ENCODE data around the gene TACR2. TPM values are rescaled to one million over a fixed set of nuclear protein-coding genes. Genes with fewer than 3 reads are reported as not detected.

Gene TACR2
- total RNA-seq, 1 experiment from 2014 or later: 0.26 TPM

GRCh38 chr10:69377191-69377590 is 39.5 kb downstream of the TACR2 start:
- no peak overlapping the region for H3K27ac Mint-ChIP-seq (ENCODE audit: unreplicated experiment)
- intact Hi-C loops (cut with micrococcal nuclease; ENCODE audit: unreplicated experiment): no loop called here
- CTCF ChIA-PET: no interaction called here
- H3K36me3 Mint-ChIP-seq (ENCODE audit: insufficient read depth, unreplicated experiment): peaks cover 26% of the 10 kb centered on the region
- H3K4me3 Mint-ChIP-seq (ENCODE audit: low read depth, unreplicated experiment): no peak overlapping the region
- no peaks in the 10 kb centered on the region for H3K4me1 Mint-ChIP-seq (ENCODE audit: low read depth, unreplicated experiment)
- DNase-seq: no peak
- no TSS peak for BruUV-seq (replicated peaks)
- TF ChIP-seq CTCF (IDR thresholded peaks at IDR 0.05; ENCODE audit: unreplicated experiment): no peak
- H3K27me3 Mint-ChIP-seq (ENCODE audit: unreplicated experiment): no peaks in the 10 kb centered on the region
- H3K9me3 Mint-ChIP-seq (ENCODE audit: low read depth, unreplicated experiment): no peaks in the 10 kb centered on the region

- Mint-ChIP-seq H3K27me3 (ENCODE audit: unreplicated experiment) (no peaks in the 10 kb centered on the region), H3K9me3 (ENCODE audit: low read depth, unreplicated experiment) (no peaks in the 10 kb centered on the region), H3K27ac (ENCODE audit: unreplicated experiment) (no peak overlapping the region), H3K36me3 (ENCODE audit: insufficient read depth, unreplicated experiment) (peaks cover 21% of the 10 kb centered on the region), H3K4me3 (ENCODE audit: low read depth, unreplicated experiment) (no peak overlapping the region), H3K4me1 (ENCODE audit: low read depth, unreplicated experiment) (no peaks in the 10 kb centered on the region)
- no peak for TF ChIP-seq CTCF (IDR thresholded peaks at IDR 0.05; ENCODE audit: unreplicated experiment)
- DNase-seq: no peak
- CTCF ChIA-PET: no interaction called here
- no TSS peak for BruUV-seq (replicated peaks)
- intact Hi-C loops (cut with micrococcal nuclease; ENCODE audit: unreplicated experiment): no loop called here
These were observed 40.1 kb downstream of the TACR2 start for GRCh38 chr10:69376662-69377061.

DNA sequence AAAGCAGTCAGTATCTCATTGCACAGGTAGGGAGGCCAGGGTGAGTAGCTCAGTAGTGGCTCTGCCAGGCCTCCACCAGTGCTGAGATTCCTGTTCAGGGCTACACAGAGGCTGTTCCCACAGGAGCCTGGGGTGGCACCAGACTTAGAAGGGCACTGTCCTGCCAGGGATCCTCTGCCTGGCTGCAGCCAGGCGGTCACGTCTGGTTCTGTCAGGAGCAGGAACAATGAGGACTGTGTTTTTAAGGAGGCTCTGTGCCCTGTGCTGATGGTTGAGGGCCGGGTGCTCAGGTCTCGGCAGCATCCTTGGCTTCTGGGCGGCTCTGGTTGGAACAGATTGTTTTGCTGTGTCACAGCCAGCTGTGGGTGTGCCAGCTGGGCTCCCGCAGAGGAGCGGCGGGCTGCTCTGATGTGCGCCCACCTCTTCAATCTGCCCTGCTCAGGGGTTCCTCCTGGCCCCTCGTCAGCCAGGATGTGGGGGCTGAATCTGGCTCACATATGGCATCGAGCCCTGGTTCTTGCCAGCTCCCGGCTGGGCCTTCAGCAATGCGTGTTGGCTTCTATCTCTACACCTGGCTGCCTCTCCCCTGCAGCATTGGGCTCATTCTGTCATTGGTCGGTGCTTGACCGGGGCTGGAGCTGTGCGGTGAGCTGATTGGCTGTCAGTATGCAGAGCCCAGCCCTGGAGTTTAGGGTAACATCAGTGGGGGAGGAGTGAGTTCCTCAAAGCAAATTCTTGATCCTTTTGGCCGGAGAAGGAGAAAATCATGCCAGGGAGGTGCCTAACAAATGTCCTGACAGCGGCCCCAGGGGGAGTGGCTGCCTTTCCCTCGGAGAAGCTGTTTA is 41.2 kb downstream of the TACR2 start:
- no peak overlapping the region for H3K4me3 Mint-ChIP-seq (ENCODE audit: low read depth, unreplicated experiment)
- CTCF ChIA-PET: interaction anchor here (0.5 kb wide), 1 partner anchor 584 kb away, joined by 3 read pairs; no protein-coding TSS in a partner anchor
- H3K9me3 Mint-ChIP-seq (ENCODE audit: low read depth, unreplicated experiment): no peaks in the 10 kb centered on the region
- no TSS peak for BruUV-seq (replicated peaks)
- no peak overlapping the region for H3K27ac Mint-ChIP-seq (ENCODE audit: unreplicated experiment)
- no peaks in the 10 kb centered on the region for H3K27me3 Mint-ChIP-seq (ENCODE audit: unreplicated experiment)
- H3K36me3 Mint-ChIP-seq (ENCODE audit: insufficient read depth, unreplicated experiment): peaks cover 23% of the 10 kb centered on the region
- no peaks in the 10 kb centered on the region for H3K4me1 Mint-ChIP-seq (ENCODE audit: low read depth, unreplicated experiment)
- intact Hi-C loops (cut with micrococcal nuclease; ENCODE audit: unreplicated experiment): no loop called here
- DNase-seq: no peak
- TF ChIP-seq CTCF (IDR thresholded peaks at IDR 0.05; ENCODE audit: unreplicated experiment): no peak

DNA sequence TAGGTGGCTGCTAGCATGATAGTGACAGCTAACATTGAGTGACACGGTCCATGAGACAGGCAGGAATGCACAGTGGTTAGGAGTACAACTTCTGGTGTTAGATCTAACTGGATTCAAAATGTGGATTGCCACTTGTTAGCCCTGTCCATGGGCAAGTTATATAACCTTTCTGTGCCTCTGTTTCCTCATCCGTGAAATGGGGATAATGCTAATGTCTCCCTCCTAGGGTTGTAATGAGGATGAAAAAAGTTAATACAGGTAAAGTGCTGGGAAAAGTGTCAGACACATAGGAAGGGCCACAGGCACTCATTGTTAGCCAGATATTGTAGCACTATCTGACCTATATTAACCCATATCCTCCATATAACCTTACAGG is 41.8 kb downstream of the TACR2 start:
- CTCF ChIA-PET: interaction anchor here (0.6 kb wide), 1 partner anchor 55 kb away, joined by 3 read pairs; no protein-coding TSS in a partner anchor
- H3K4me3 Mint-ChIP-seq (ENCODE audit: low read depth, unreplicated experiment): no peak overlapping the region
- no peak overlapping the region for H3K27ac Mint-ChIP-seq (ENCODE audit: unreplicated experiment)

More for the DNA sequence above, 41.8 kb downstream of the TACR2 start:
- H3K4me1 Mint-ChIP-seq (ENCODE audit: low read depth, unreplicated experiment): no peaks in the 10 kb centered on the region
- H3K36me3 Mint-ChIP-seq (ENCODE audit: insufficient read depth, unreplicated experiment): peaks cover 26% of the 10 kb centered on the region
- H3K9me3 Mint-ChIP-seq (ENCODE audit: low read depth, unreplicated experiment): no peaks in the 10 kb centered on the region
- TF ChIP-seq CTCF (IDR thresholded peaks at IDR 0.05; ENCODE audit: unreplicated experiment): no peak
- intact Hi-C loops (cut with micrococcal nuclease; ENCODE audit: unreplicated experiment): no loop called here
- no peak for DNase-seq
- no TSS peak for BruUV-seq (replicated peaks)
- no peaks in the 10 kb centered on the region for H3K27me3 Mint-ChIP-seq (ENCODE audit: unreplicated experiment)

Data from Calu3 (cell line).